Cardiac muscle cell (in vitro differentiated cells and primary cell): ENCODE results near the gene TRIM67. TPM values are rescaled to one million over a fixed set of nuclear protein-coding genes. Genes with fewer than 3 reads are reported as not detected.

Source experiments
- DNase-seq, 2 donors: peaks; one replicate each; pipeline versions ENCODE4 v3.0.0 to v3.0.0-alpha.2; 2010 to 2017; ENCODE audit warnings: low read depth in 1 of 2, low spot score in 1 of 2
- H3K27ac ChIP-seq: fragments of 200-600 bp; sonication (generic); 2 replicates; pipeline ENCODE4 v1.5.1; 2016
- H3K27me3 ChIP-seq: fragments of 200-600 bp; sonication (generic); 2 replicates; pipeline ENCODE4 v1.6.0; 2016; ENCODE audit warnings: control low read depth
- H3K36me3 ChIP-seq: fragments of 200-600 bp; sonication (generic); 2 replicates; pipeline ENCODE4 v1.5.1; 2016; ENCODE audit warnings: control low read depth
- H3K4me1 ChIP-seq: fragments of 200-600 bp; sonication (generic); 2 replicates; pipeline ENCODE4 v1.8.1; 2017; ENCODE audit warnings: low read depth, mild to moderate bottlenecking, mixed run types
- H3K4me3 ChIP-seq: fragments of 200-600 bp; sonication (generic); 2 replicates; pipeline ENCODE4 v1.5.1; 2016; ENCODE audit warnings: mild to moderate bottlenecking
- H3K9me3 ChIP-seq: fragments of 200-600 bp; sonication (generic); 2 replicates; pipeline ENCODE4 v1.5.1; 2017; ENCODE audit warnings: low read depth, mild to moderate bottlenecking, control low read depth
- polyA plus RNA-seq: library from polyadenylated mRNA; unstranded; fragments of >200 nt; fragmentation: Nextera tagmentation; extraction: Ambion mirVana; gene quantifications from 2 replicates; pipeline ENCODE4 v1.2.1, GENCODE V29; 2016
- total RNA-seq: library from RNA; depleted of rRNA; stranded (reverse); fragments of >200 nt; gene quantifications from 2 replicates; pipeline ENCODE4 v1.2.3, GENCODE V29; 2016
- TF ChIP-seq, protein P1 (sequence below): IDR thresholded peaks from 2 replicates; pipeline ENCODE4 v1.5.1; 2012; ENCODE audit warnings: low read depth, mild to moderate bottlenecking, low read length

The TRIM67 gene
- total and polyA plus RNA-seq, 2 experiments from 2014 or later: 0.06 TPM; not detected in 1

DNA sequence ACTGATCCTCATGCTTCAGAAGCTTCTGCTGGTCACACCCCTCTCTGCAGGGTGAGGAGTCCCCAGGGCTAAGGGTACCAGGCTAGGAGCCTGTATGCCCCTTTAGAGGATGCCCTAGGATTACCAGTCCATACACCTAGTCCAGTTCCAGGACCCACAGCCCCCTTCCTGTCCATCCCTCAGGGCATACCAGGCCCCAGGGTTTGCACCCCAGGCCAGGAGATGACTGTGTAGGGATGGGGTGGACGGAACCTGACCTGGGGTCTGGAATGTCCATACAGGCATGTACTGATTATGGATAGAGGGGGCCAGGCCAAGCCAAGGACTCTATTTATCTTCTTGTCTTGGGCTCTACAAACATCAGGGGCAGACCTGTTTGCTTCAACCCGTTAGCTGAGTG, 34.9 kb downstream of the TRIM67 start:
- Histone ChIP-seq H3K27me3 (peaks cover 28% of the 10 kb centered on the region), H3K9me3 (no peaks in the 10 kb centered on the region), H3K4me3 (no peak overlapping the region), H3K27ac (no peak overlapping the region), H3K36me3 (no peaks in the 10 kb centered on the region), H3K4me1 (peaks cover 3% of the 10 kb centered on the region)
- TF ChIP-seq, protein P1, sequence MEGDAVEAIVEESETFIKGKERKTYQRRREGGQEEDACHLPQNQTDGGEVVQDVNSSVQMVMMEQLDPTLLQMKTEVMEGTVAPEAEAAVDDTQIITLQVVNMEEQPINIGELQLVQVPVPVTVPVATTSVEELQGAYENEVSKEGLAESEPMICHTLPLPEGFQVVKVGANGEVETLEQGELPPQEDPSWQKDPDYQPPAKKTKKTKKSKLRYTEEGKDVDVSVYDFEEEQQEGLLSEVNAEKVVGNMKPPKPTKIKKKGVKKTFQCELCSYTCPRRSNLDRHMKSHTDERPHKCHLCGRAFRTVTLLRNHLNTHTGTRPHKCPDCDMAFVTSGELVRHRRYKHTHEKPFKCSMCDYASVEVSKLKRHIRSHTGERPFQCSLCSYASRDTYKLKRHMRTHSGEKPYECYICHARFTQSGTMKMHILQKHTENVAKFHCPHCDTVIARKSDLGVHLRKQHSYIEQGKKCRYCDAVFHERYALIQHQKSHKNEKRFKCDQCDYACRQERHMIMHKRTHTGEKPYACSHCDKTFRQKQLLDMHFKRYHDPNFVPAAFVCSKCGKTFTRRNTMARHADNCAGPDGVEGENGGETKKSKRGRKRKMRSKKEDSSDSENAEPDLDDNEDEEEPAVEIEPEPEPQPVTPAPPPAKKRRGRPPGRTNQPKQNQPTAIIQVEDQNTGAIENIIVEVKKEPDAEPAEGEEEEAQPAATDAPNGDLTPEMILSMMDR: no peak
- DNase-seq: no peak

- H3K27ac ChIP-seq: no peak overlapping the region
- no peak overlapping the region for H3K4me3 ChIP-seq
- TF ChIP-seq, protein P1: no peak
- H3K4me1 ChIP-seq: no peaks in the 10 kb centered on the region
- H3K9me3 ChIP-seq: no peaks in the 10 kb centered on the region
- H3K36me3 ChIP-seq: no peaks in the 10 kb centered on the region
- no peak for DNase-seq
- H3K27me3 ChIP-seq: peaks cover 50% of the 10 kb centered on the region
Observed at GRCh38 chr1:231199868-231200267, 38.0 kb downstream of the TRIM67 start.

- peaks cover 52% of the 10 kb centered on the region for H3K27me3 ChIP-seq
Observed at GRCh38 chr1:231200388-231201031, 38.7 kb downstream of the TRIM67 start.

GRCh38 chr1:231201375-231201978, 39.6 kb downstream of the TRIM67 start:
- H3K36me3 ChIP-seq: no peaks in the 10 kb centered on the region
- no peaks in the 10 kb centered on the region for H3K4me1 ChIP-seq
- no peak for DNase-seq
- H3K9me3 ChIP-seq: no peaks in the 10 kb centered on the region
- H3K27ac ChIP-seq: no peak overlapping the region
- peaks cover 52% of the 10 kb centered on the region for H3K27me3 ChIP-seq
- TF ChIP-seq, protein P1: no peak
- no peak overlapping the region for H3K4me3 ChIP-seq

More at GRCh38 chr1:231200388-231201031, 38.7 kb downstream of the TRIM67 start:
- no peaks in the 10 kb centered on the region for H3K9me3 ChIP-seq
- peak in 1 of 2 donors; percentile 72 for DNase-seq
- no peaks in the 10 kb centered on the region for H3K36me3 ChIP-seq
- H3K4me3 ChIP-seq: no peak overlapping the region
- H3K27ac ChIP-seq: no peak overlapping the region
- no peaks in the 10 kb centered on the region for H3K4me1 ChIP-seq
- TF ChIP-seq, protein P1: no peak

GRCh38 chr1:231201979-231202633, 40.2 kb downstream of the TRIM67 start:
- Histone ChIP-seq H3K4me1 (no peaks in the 10 kb centered on the region), H3K27me3 (peaks cover 52% of the 10 kb centered on the region), H3K36me3 (no peaks in the 10 kb centered on the region), H3K9me3 (no peaks in the 10 kb centered on the region), H3K27ac (no peak overlapping the region), H3K4me3 (no peak overlapping the region)
- TF ChIP-seq, protein P1: no peak
- no peak for DNase-seq
